ENCODE results near the gene RHEX. TPM values are rescaled to one million over a fixed set of nuclear protein-coding genes. Genes with fewer than 3 reads are reported as not detected.

The RHEX gene
- total and polyA plus RNA-seq, 2 of the 13 experiments (the other 11 are each of a cell fraction or from before 2014, with no cell fraction given), result 1.4 to 2.7 TPM

- ChIA-PET POLR2A (no interaction called here), CTCF (ENCODE audit: low intra/inter-chr PET ratio, low total read pairs) (no interaction called here)
- no peak for FAIRE-seq
- intact Hi-C loops (cut with micrococcal nuclease; ENCODE audit: unreplicated experiment) (no loop called here), in situ Hi-C loops (cut with HindIII; ENCODE audit: extremely low pct_ligation_motif_present, low pct_unique_long_range_greater_than_20kb) (no loop called here)
- H3K9me3 ChIP-seq (ENCODE audit: low read length), result no peaks in the 10 kb centered on the region
- no peak overlapping the region for H3K4me3 ChIP-seq (replicated peaks in 1 of 3; ENCODE audit: insufficient read depth in 1 of 3, low read depth in 2 of 3, low read length in 3 of 3)
- H3K79me2 ChIP-seq (ENCODE audit: insufficient read depth, low read length), result no peaks in the 10 kb centered on the region
- no peak overlapping the region for H3K4me2 ChIP-seq (ENCODE audit: low read depth, low read length)
- H3K36me3 ChIP-seq (replicated peaks in 1 of 2; ENCODE audit: control insufficient read depth in 1 of 2, insufficient read depth in 2 of 2, low read length in 2 of 2), result no peaks in the 10 kb centered on the region
- no TSS peak for BruUV-seq (replicated peaks)
- peaks cover 0 to 10% of the 10 kb centered on the region in 2 experiments; a peak in 3 of 5 replicates for H3K27me3 ChIP-seq (ENCODE audit: control insufficient read depth in 1 of 2, insufficient read depth in 2 of 2, low read length in 2 of 2)
- H4K20me1 ChIP-seq (ENCODE audit: insufficient read depth, low read length), result no peaks in the 10 kb centered on the region
- 19% methylated on average over 8 of the region's 8 CpGs for WGBS (ENCODE audit: low lambda C conversion rate)
- H3K27ac ChIP-seq (ENCODE audit: extremely low read length, insufficient read depth, low read length), result no peak overlapping the region
- no peak for ATAC-seq
- TF ChIP-seq CREB1 (IDR thresholded peaks at IDR 0.05), result no peak
- no peak for TF ChIP-seq CREB1 (CRISPR knock-in tag; IDR thresholded peaks at IDR 0.05)
- TF ChIP-seq MNT (IDR thresholded peaks at IDR 0.05), result 0 out of 2 replicates have a peak, but pooled peaks have one; percentile 13
- peaks cover 6% of the 10 kb centered on the region for H3K4me1 ChIP-seq (ENCODE audit: insufficient read depth, low read length)
- H3K9ac ChIP-seq (ENCODE audit: insufficient read depth, low read depth, low read length), result no peak overlapping the region
- DNase-seq (ENCODE audit: low spot score), result no peak
- H2AFZ ChIP-seq (ENCODE audit: low read length), result no peak overlapping the region
Measured at GRCh38 chr1:206005778-206006180, 47.2 kb upstream of the RHEX start.

DNA sequence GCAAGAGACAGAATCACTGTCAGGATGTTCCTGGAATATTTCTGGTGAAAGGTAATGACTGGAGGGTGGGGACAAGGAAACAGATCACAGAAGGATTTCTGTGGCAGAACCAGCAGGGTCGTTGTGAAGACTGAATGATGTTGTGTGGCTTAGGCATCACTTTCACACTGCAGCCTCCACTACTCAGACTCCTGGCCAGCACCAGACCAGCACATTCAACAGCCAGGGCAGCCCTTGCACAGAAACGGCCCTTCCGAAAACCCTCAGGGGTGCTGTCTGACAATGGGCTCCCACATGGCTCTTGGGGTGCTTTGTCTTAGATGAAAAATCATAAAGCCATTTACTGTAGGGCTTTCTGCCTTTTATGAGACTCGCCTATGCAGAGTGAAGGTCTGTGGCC, 46.0 kb upstream of the RHEX start:
- Histone ChIP-seq H3K9me3 (ENCODE audit: low read length) (no peaks in the 10 kb centered on the region), H4K20me1 (ENCODE audit: insufficient read depth, low read length) (no peaks in the 10 kb centered on the region), H3K4me2 (ENCODE audit: low read depth, low read length) (no peak overlapping the region), H3K4me3 (replicated peaks in 1 of 3; ENCODE audit: insufficient read depth in 1 of 3, low read depth in 2 of 3, low read length in 3 of 3) (no peak overlapping the region), H2AFZ (ENCODE audit: low read length) (no peak overlapping the region), H3K79me2 (ENCODE audit: insufficient read depth, low read length) (no peaks in the 10 kb centered on the region), H3K27ac (ENCODE audit: extremely low read length, insufficient read depth, low read length) (no peak overlapping the region), H3K27me3 (ENCODE audit: control insufficient read depth in 1 of 2, insufficient read depth in 2 of 2, low read length in 2 of 2) (peaks cover 0 to 8% of the 10 kb centered on the region in 2 experiments; a peak in 3 of 5 replicates), H3K36me3 (replicated peaks in 1 of 2; ENCODE audit: control insufficient read depth in 1 of 2, insufficient read depth in 2 of 2, low read length in 2 of 2) (no peaks in the 10 kb centered on the region), H3K4me1 (ENCODE audit: insufficient read depth, low read length) (peaks cover 11% of the 10 kb centered on the region), H3K9ac (ENCODE audit: insufficient read depth, low read depth, low read length) (no peak overlapping the region)
- TF ChIP-seq SCMH1 (CRISPR knock-in tag; IDR thresholded peaks at IDR 0.05; ENCODE audit: borderline replicate concordance) (no peak), ATF7 (IDR thresholded peaks at IDR 0.05) (no peak), ATF7 (CRISPR knock-in tag; IDR thresholded peaks at IDR 0.05) (no peak), YEATS2 (CRISPR knock-in tag; IDR thresholded peaks at IDR 0.05; ENCODE audit: borderline replicate concordance) (no peak), SP5 (CRISPR knock-in tag; IDR thresholded peaks at IDR 0.05; ENCODE audit: borderline replicate concordance, low read depth) (no peak), ZNF577 (CRISPR knock-in tag; IDR thresholded peaks at IDR 0.05; ENCODE audit: borderline replicate concordance, low read depth) (no peak), ZBTB7A (CRISPR knock-in tag; IDR thresholded peaks at IDR 0.05) (no peak), ESRRA (CRISPR knock-in tag; IDR thresholded peaks at IDR 0.05; ENCODE audit: low read depth) (no peak), ZNF275 (CRISPR knock-in tag; IDR thresholded peaks at IDR 0.05; ENCODE audit: borderline replicate concordance) (no peak)
- BruUV-seq (replicated peaks), result no TSS peak
- ATAC-seq (no peak), FAIRE-seq (no peak), DNase-seq (ENCODE audit: low spot score) (no peak)
- 0% methylated on average over 2 of the region's 4 CpGs for WGBS (ENCODE audit: low lambda C conversion rate)
- ChIA-PET CTCF (ENCODE audit: low intra/inter-chr PET ratio, low total read pairs) (no interaction called here), POLR2A (no interaction called here)
- in situ Hi-C loops (cut with HindIII; ENCODE audit: extremely low pct_ligation_motif_present, low pct_unique_long_range_greater_than_20kb), result no loop called here
- intact Hi-C loops (cut with micrococcal nuclease; ENCODE audit: unreplicated experiment), result no loop called here

Measured in HepG2 (cell line).